ENCODE measurements around the gene AHDC1.
"Not testable (repeated sequence)": the region's sequence is repeated elsewhere in the genome, so short reads cannot be mapped to it uniquely, and the experiment has no call there.

AHDC1 gene

DNA sequence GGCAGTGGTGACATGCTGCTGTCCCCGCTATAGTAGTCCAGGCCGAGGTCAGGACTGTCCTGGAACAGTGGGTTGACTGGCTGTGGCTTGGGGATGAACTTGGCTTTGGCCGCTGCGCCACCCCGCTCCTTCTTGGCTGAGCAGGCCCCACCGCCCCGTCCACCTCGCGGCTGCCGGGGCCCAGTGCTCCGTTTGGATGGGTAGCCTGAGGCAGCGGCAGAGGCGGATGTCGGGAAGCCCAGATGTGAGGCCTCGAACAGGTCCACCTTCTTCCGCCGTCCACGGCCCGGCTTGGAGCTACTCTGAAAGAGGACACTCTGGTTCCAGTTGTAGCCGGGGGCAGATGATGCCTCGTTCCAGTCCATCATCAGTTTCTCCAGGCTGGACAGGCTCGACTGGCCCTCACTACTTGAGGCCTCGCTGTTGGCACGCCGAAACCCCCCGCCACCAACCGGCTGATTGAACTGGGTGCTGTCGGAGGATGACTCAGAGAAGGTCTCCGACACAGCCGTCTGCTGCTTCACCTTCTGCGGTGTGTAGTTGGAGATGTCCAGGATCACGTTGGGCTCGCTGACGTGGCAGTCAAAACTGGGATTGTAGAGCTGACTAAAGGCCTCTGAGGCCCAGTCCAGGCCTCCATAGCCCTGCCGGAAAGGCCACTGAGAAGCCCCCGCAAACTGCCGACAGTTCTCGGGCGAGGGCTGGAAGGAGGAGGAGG lies 55.6 kb downstream of the AHDC1 start:
- DNase-seq, result no peak

GRCh38 chr1:27547220-27548116 lies 56.5 kb downstream of the AHDC1 start:
- no peak for DNase-seq

DNA sequence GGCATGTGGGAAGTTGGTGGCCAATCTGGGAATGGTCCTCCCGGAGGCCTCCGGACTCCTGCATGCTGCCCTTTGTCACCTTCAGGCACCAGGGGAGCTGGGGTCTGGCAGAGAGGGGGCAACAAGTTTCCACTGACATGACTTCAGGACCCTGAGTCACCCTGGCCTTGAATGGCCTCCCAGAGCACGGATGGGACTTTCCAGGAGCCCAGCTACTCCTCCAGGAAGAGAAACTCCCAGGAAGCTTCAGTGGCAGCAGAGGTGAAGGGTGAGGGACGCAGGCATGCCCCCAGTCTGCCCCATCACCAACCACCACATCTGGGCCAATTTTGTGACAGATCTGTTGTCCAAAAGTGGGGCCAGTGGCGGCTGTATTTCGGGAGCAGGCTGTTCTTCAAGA lies 58.1 kb downstream of the AHDC1 start:
- DNase-seq, result no peak

- DNase-seq, result no peak
Measured at GRCh38 chr1:27545271-27545670, 58.7 kb downstream of the AHDC1 start.

DNA sequence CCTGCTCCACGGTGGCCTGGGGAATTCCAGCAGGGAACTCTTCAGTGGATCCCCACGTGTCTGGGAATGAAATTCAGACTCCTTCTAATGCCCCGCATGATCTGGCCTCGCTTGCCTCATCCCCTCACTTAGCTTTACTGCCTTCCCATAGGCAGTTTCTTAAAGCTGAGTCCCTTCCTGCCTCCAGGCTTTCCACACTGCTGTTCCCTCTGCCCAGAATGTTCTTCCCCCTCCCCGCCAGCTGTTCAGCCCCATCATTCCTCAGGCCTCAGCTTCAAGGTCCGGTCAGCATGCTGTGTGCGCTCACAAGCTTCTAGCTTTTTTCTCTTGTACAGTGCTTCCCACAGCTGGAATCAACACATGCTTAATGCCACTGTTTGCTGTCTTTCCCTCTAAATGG lies 59.1 kb downstream of the AHDC1 start:
- no peak for DNase-seq

GRCh38 chr1:27543284-27543683 lies 60.7 kb downstream of the AHDC1 start:
- no peak for DNase-seq

- DNase-seq, result peak; percentile 24
Measured at GRCh38 chr1:27542463-27543273, 61.3 kb downstream of the AHDC1 start.

DNA sequence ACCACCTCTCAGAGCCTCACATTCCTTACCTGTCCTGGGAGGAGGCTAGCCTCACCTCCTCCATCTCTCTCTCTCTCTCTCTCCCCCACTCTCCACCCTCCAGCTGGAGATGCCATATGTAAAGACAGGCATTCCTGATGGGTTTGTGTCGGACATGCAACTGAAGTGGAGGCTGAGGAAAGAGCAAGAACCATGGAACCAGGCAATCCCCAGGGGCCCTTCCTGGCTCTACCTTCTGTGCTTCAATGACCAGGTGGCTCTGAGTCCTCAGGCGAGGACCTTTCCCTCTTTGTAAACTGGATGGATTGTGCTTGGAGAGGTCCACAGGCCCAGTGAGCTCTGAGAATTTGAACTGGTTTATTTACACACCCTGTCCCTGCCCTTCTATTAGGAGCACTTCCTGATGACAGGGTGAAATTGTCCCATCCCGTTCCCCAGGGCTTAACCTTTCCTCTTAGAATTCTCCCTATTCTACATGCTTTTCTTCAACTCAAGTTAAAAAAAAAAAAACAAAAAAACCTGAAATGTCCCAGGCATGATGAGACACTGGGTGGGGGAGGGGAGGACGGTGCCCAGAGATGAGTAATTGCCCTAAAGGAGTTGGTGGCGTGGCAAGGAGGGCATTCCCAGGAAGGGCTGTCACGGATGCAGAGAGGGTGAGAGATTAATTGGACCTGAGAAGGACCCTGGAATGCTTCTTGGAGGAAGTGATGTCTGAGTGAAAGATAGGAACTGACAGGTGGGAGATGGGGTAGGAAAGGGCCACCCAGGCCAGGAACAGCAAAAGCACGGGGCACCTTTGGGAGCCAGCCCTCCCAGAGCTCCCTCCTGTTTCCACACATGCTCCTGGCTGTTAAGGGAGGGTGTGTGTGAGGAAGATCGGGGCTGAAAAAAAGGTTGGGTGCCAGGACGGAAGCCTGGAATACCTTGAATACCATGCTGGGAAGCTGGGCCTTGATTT lies 63.8 kb downstream of the AHDC1 start:
- DNase-seq, result no peak

DNA sequence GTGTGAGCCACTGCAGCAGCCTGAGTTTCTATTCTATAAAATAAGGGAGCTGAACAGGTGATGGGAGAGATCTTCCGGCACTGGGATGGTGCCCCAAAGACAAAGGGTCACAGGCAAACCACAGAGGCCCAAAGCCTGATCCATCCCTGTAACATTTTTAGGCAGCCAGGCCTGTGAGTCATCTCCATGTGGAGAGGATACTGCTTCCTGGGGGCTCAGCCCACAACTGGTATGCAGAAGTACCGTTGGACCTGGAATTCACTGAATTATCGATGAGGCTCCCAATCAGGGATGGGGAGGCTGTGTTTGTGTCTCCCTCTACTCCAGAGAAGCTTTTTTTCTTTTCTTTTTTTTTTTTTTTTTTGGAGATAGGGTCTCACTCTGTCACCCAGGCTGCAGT lies 65.2 kb downstream of the AHDC1 start:
- no peak for DNase-seq

DNA sequence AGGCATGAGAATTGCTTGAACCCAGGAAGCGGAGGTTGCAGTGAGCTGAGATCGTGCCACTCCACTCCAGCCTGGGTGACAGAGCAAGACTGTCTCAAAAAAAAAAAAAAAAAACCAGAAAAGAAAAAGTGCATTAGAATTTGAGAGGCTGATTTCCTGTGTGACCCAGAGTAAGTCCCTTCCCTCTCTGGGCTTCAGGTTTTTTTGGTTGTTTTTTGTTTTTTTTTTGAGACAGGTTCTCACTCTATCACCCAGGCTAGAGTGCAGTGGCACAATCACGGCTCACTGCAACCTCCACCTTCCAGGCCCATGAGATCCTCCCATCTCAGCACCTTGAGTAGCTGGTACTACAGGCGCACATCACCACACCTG lies 65.7 kb downstream of the AHDC1 start:
- DNase-seq, result not testable (repeated sequence)

GRCh38 chr1:27536767-27537166 lies 67.2 kb downstream of the AHDC1 start:
- DNase-seq, result no peak

GRCh38 chr1:27536010-27536757 lies 67.8 kb downstream of the AHDC1 start:
- DNase-seq, result no peak

DNA sequence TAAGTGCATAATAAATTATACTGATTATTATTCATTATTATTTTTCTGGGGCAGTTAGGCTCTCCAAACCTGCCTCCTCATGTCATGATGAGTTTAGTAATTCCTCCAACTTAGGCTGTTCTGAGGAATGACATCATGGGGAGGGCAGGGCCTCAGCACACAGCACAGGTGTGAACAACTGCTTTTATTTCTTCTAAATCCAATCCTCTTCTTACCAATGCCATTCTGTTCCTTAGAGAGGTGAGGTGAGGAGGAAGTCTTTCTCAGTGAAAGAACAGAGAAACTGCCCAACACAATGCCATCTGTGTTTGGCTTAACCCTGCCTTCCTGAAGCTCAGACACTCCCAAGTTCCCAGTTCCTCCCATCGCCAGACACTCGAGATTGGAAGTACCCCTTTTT lies 68.6 kb downstream of the AHDC1 start:
- no peak for DNase-seq

DNA sequence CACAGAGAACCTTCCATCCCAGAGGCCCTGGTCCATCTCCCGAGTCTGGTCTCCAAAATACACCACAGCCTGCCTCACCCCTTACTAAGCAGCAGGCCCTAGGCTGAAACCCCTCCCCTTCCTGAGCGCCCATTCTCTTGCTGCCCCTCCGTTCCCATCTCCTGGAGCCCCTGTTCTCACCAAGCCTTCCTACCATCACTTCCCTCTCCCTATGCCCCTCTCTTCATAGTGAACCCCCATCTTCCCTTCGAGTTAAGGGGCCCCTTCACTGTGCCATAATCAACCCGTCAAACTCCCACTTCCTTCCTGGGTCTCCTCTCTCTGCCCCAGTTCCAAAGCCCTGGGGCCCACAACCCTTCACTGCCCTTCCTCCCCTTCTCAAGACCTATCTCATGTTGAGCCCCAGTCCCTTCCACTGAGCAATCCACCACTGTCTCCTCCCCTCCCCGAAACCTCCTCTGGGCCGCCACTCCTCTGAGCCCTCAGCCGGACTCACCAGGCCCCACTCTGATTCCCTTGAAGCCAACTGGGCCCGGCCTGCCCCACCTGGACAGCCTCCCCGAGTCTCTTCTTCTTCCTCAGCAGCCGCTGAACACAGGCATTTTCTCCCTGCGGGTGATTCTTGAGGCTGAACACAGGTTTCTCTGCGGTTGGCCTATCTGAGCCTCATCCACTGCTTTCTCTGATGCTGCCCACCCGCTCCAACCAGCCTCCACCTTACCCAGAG lies 71.8 kb downstream of the AHDC1 start:
- no peak for DNase-seq

DNA sequence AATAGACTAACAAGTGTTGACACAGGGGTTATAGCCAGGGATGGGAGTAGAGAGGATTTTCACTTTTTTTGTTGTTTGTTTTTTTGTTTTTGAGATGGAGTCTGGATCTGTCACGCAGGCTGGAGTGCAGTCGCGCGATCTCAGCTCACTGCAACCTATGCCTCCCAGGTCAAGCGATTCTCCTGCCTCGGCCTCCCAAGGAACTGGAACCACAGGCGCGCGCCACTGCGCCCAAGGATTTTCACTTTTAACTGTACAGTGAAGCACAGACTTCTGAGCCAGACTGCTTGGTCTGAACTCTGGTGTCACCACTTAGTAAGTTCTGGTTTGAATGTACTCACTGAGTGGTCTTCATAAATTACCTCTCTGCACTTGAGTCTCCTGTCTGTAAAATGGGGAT lies 73.8 kb downstream of the AHDC1 start:
- DNase-seq, result no peak

- DNase-seq, result no peak
Measured at GRCh38 chr1:27529704-27530018, 74.3 kb downstream of the AHDC1 start.

DNA sequence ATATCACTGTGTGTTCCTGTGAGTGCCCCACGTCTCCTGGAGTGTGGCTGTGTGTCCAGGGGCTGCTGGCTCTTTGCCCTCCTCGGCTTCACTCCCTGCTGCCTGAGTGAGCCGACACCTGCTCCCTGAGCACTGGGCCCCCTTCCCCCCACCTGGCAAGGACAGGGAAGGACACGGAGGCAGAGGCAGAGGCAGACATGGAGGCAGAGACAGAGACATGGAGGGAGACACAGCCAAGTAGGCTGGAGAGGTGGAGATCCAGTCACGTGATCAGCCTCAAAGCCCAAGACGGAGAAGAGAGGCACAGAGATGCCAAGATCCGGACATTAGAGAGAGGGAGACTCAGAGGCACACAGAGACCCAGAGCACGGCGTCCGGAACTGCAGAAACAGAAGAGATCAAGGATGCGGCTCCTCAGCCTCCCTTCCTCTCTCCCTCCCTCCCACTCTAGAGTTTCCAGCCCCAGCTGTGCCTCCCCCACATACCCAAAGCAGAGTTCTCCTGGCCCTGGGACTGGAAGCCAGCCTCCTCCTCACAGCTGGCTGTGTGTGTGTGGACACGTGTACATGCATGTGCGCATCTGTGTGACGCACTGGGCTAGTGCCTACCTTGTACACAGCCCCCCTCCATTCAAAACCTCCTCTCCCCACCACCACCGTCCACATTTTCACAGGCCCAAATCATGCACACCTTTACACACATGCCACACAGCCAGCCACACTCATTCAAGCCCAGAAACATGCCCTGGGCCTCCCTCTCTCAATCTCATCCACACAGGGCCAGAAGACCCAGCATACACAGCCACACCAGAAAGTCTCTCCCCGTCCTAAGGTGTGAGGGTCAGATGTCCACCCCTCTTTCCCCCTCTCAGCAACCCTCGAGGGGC lies 74.9 kb downstream of the AHDC1 start:
- DNase-seq, result no peak

GRCh38 chr1:27527890-27528817 lies 75.8 kb downstream of the AHDC1 start:
- DNase-seq, result no peak

Data from NK-92 treated with Interleukin-12 subunit alpha and Interleukin-12 subunit beta, amount 100 ng/mL, for 24 hours (cell line).